Ramos (cell line): ENCODE measurements around the gene TSPAN3.

ENCODE experiments used
- in situ Hi-C: fragments of 300-500 bp; cut with MboI; formaldehyde crosslinking; loops from one replicate; pipeline ENCODE4 v1.14.3; 2022; ENCODE audit warnings: low sequenced_read_pairs; ENCODE audit not compliant: unreplicated experiment

TSPAN3 gene

DNA sequence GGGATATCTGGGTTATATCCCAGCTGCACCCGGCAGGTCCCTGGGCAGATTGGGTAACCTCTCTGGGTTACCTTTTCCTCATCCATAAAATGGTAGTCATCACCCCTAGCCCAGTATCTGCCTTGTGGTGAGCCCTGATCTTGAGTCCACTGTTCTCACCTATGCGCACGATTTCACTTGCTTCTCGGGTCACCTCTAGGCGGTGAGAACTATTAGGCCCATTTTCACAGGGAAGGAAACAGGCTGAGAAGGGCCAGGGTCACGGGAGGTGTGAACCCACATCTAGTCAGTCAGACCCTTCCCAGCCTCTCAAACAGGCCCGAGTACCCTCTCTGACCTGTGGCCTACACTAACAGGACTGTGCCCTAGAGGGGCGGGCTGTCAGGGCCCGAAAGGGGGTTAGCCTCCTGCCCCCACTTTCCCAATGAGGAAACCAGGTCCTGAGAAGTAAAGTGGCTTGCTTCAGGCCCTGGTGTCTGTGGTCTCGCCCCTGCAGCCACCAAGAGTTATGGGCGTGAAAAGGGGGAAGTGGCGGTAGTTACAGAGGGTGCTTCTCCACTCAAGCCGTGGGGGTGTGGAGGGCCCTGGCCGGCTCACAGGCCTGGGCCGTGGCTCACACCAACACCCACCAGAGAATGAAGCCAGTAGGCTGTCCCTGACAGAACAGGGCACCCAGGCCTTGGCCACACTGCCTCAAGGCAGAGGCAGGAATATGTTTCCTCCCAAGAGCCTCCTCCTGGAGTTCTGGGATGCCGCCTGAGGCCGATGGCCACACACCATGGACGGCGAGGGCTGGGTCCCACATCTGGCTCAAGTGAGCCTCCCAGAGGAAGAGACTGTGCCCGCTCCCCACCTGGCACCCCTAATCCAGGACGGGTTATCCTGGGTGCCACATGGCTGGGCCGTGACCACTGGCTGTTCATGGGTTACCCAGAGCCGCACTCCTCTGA lies 56.5 kb downstream of the TSPAN3 start:
- in situ Hi-C loops = no loop called here

DNA sequence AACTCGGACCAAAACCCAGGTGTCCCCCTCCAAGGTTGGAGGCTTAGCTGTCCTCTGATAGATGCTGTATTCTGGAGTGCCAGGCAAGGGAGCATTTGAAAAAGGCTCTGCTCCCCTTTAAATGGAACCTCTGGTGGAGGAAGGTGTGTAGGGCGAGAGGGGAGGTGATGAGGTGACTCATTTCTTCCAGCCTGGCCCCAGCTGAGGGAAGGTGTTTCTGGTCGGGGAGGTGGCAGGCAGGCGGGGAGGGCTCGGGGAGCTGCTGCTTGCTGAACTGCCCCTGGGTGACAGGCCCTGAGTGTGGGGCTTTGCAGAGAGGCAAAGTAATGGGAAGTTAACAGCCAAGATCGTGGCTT lies 57.2 kb downstream of the TSPAN3 start:
- in situ Hi-C loops = no loop called here

DNA sequence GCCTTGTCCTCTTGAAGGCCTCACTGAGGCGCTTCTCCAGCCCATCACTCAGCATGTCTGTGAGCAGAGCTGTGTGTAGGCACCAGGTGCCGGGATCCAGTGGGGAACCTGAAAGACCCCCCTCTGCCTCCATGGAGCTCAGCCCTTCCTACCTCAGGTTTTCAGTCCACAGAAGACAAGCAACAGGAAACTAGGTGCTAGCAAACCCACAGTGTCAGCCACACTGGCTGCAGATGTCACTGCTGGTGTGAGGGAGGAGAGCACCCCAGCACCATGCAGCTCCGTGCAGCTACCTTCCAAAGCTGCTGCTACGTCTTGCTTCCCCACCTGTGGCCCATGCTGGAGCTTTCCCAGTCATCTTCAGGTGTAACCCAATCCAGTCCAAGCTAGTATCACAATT lies 58.0 kb downstream of the TSPAN3 start:
- in situ Hi-C loops = no loop called here

DNA sequence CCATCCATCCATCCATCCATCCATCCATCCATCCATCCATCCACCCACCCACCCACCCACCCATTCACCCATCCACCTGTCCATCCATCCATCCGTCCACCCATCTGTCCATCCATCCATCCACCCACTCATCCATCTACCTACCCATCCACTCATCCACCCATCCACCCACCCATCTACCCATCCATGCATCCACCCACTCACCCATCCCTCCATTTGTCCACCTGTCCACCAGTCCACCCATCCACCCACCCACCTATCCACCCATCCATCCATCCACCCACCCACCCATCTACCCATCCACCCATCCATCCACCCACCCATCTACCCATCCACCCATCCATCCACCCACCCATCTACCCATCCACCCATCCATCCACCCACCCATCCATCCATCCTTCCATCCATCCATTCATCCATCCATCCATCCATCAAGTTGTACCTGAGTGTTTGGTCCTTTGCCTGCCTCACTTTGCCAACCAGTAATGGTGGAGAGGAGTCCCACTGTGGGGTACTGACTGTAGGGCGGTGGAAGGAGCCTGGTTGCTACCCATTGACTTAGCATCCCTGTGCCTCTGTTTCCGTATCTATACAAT lies 58.7 kb downstream of the TSPAN3 start:
- in situ Hi-C loops = no loop called here

DNA sequence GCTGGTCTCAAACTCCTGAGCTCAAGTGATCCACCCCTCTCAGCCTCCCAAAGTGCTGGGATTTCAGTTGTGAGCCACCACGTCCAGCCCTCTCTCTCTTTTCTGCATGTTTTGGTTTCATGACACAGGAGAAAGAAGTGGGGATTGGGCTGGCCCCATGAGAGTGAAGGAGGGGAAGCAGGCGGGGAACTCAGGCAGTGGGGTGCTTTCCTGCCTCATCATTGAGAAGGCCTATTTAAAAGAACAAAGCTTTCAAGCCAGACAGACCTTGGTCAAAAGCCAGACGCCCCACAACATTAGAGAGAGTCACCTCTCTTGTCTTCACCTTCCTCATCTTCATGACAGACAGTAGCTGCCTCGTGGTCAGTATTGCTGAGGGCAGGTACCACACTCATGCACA lies 60.1 kb downstream of the TSPAN3 start:
- in situ Hi-C loops = no loop called here

DNA sequence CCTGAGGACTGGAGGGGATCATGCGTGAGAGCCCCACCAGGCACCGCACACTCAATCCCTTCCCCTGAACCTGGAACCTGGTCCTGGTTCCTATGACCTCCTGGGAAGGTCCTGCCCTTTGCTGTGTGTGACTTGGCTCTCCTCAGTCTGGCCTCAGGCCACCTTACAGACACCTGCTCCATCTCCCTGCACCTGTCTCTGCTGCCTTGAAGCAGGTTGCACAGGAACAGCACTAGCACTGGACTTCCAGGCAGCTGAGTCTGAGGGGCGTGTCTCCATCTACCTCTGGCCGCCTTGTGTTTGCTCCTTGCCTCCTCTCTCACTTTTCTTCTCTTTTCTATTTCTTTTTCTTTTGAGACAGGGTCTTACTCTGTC lies 60.6 kb downstream of the TSPAN3 start:
- in situ Hi-C loops = no loop called here

DNA sequence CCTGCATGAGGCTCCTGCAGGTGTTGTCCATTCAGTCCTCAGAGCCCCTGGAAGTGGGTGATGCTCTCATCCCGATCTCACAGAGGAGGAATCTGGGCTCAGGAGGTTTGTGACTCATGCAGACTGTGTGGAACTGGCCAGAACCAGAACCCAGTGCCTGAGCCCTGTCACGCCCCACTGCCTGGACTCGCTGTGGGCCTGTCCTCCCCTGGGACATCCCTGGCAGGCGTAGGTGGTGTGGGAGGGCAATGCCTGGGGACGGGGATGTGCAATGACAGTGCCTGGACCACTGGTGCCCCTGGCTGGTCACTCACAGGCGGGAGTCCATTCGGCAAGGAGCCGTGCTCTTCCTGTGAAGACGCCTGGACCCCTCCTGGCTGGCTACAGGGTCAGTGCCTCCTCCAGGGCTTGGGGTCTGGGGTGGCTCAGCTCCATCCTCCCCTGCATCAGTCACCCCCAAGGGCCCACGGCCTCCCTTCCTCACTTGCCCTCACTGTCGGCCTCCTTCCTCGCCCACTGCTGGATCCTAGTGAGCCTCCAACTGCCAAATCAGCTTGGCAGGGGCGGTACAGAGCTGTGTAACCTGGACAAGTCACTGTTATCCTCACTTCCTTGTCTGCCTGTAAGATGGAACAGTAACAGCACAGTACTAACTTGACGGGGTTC lies 61.1 kb downstream of the TSPAN3 start:
- in situ Hi-C loops = no loop called here

DNA sequence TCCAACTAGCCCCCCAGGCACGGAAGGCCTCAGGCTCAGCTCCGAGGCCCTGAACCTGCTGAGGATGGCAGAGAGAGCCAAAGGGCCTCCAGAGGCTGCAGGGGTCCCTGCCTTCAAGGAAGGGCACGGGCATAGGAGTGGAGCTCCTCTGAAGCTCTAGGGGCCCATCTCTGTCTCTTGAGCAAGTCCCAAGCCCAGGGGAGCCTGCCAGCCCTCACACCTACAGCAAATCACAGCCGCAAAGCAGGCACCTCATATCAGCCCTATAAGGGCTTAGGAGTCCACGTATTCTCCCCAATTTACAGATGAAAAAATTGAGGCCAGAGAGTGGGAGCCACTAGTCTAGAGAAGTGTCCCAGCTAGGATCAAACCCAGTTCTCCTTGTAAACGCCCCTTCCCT lies 61.7 kb downstream of the TSPAN3 start:
- in situ Hi-C loops = no loop called here

DNA sequence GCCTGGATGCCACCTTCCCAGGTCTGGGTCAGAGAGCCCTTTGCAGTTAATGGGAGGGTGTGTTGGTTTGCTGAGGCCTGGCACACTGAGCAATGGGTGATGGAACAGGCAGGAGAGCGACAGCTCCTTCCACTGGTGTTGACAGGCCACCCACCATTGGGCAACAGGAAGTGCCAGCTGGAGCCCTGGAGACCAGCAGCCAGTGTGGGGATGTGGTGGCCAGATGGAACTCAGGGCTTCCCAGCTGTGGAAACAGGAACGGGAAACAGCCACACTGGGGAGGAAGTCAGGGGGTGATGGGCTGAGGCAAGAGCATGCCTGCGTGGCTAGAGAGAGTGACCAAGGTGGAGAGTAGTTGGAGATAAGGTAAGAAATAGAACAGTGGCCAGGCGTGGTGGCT lies 66.7 kb downstream of the TSPAN3 start:
- in situ Hi-C loops = no loop called here

DNA sequence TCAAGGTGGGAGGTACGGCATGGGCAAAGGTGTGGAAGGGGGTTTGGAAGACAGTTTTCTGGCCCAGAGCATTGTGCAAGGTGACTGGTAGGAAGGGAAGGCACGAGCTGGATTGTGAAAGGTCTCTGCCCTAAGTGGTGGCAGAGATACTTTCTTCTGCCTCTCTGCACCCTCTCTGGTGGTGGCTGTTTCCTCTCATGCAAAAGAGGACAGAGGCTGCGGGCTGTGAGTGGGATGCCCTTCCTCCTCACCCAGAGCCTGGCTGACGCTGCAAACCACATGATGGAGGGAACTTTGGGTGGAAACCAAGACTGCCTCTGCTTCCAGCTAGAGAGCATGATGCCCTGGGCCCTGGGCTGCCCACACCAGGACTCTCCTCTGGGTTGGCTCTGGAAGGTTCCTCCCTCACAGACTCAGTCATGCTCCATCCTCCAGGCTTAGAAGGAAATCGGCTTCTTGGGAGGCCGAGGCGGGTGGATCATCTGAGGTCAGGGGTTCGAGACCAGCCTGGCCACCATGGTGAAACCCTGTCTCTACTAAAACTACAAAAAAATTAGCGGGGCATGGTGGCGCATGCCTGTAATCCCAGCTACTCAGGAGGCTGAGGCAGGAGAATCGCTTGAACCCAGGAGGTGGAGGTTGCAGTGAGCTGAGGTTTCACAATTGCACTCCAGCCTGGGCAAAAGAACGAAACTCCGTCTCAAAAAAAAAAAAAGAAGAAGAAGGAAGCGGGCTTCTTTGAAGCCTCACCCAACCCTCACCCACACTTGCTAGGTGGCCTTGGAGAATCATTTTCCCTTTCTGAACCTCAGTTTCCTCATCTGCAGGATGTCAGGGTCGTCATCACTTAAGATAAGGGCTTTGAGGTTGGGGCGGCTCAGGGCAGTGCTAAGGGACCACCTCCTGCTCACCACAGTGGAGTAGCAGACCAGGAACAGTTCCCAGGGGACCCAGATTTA lies 67.7 kb downstream of the TSPAN3 start:
- in situ Hi-C loops = no loop called here

DNA sequence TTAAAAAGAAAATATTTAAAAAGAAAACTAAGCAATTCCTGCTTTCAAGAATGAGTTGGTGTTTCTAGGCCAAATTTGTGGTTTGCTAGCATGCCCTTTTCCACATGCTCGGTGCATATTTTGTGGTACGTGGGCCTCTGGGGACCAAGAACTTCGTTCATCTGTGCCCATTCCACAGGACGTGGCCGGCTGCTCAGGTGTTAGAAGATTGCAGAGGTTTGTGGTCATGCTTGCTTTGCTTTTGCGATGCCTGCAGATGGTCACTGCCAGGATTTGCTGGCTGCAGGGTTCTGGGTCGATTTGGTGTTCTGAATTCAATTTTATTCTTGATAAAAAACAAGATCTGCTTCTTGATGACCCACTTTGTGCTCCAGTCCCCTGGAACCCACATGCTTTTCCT lies 68.5 kb downstream of the TSPAN3 start:
- in situ Hi-C loops = no loop called here

DNA sequence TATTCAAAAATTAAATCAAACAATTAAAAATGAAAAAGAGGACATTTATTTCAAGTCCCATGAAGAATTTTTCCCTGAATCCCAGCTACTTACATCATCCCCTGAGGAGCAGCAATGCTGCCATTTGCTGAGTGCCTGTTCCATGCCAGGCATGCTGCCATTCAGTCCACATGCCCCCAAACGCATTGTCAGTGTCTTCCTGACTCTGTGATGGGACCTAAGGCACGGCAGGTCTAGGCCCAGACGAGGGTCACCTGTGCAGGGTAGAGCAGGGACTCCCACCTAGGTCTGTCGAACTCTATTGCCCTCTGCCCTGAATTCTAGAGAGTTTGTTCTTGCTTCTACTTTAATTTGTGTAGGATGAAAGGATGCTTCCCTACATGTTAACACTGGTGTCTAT lies 68.9 kb downstream of the TSPAN3 start:
- in situ Hi-C loops = no loop called here

DNA sequence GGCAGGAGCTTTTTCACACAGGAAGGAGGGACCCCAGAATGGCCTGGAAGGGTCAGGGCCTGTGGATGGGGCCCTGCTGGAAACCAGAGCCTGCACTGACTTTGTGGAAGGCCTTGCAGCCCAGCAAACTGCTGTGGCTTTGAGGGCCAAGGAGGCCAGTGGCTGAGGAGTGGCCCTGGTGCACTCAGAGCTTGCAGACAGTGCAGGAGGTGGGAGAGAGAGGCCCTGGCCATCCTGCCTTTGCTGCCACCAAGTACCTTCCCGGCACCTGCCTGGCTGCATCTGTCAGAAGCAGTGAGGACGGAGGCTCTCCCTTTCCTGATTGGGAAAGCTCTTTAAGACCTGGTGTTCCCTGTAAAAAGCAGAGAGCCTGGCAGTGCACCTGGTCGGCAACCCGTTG lies 69.6 kb downstream of the TSPAN3 start:
- in situ Hi-C loops = no loop called here

DNA sequence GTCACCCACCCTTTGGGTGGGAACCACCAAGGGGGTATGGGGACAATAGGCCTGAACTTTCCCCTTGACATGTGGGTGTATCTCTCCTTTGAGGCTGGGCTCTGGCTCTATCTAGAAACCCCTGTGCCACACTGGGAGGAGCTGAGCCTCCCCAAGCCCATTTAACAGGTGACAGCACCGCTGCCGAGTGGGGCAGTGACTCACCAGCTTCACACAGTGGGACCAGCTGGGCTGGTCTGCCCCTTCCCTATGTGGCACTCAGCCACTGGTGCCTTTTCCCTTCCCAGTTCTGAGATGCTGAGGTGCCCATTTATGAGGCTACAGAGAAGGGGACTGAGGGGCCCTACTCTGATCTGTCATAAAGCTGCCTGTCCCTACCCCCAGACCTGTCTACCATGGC lies 70.9 kb downstream of the TSPAN3 start:
- in situ Hi-C loops = no loop called here

DNA sequence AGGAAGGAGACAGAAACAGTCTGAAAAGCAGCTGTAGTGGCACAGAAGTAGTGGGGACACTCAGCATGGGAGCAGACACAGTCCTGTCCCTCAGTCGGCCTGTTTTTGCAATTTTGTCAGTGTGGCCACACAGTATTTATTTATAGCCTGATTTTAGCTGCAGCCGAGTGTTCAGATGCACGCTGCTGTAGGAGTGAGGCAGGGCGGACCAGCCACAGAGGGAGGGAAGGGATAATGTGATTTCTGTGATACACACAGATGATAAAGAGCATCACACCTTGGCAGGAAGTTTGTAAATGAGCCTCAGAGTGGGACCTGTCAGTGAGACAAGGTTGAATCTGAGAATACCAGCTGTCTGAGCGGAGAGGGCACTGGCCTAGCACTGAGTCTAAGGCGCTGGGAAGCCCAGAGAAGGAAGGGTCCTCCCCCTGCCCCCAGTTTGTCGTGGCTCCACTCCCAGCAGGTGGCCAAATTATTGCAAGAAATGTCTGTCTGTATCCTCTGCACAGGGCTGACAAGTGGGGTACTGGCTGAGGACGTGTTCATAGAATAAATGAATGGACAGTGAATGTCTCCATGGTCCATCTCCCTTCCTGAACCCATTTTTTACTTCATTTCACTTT lies 72.1 kb downstream of the TSPAN3 start:
- in situ Hi-C loops = no loop called here

DNA sequence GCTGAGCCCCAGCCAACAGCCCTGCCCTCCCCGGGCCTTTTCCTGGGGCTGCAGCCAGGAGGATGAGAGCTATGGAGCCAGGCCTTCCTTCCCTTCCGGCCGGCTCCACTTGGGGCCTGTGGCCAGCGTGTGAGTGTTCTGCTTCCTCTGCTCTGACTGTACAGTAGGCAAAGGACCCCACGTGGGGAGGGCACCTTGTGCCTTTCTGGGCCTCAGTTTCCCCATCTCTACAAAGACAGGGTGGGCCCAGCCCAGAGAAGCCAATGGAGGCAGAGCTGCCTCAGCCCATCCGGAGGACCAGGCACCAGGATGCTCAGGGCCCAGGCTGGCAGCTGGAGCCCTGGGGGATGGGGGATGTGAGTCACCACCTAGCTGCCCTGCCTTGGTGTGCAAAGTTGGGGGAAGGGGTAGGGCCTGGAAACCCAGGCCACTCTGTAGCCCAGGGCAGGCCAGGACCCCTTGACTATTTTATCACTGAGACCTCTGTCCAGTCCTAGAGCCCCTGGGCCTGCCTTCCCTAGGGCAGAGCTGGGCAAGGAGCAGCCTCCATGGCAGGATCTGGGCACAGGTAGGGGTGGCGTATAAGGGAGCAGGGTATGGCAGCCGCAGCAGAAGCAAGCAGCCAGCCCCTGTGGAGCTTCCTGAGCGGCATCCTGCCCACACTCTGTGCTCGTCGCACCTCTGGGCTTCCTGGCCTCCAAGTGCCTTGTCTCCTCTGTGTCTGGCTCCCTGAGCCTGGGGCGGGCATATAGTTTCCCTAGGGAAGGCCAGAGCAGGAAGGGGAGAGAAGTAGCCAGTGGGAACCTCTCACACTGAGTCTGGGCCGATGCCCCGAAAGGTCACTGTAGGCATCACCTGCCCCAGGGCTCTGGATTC lies 74.1 kb downstream of the TSPAN3 start:
- in situ Hi-C loops = no loop called here

DNA sequence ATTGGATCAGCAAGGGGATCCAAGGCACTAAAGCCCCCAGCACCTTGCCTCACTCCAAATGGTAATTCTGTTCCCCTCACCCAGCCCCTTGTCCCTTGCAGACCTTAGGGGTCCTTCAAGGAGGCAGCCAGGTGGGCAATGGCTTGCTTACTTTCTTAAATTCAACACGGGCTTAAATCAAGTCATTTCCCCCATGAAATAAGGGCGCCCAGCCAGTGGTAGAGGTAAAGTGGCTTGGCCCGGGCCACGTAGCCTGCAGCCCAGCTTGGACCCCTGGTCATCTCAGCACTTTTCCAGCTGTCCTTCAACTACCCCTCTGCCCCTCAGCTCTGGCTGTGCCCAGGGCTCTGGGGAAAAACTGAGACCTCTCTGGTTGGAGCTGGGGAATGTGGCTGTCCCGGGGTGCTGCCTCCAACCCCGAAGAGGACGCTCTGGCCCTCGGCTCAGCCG lies 74.8 kb downstream of the TSPAN3 start:
- in situ Hi-C loops = no loop called here

DNA sequence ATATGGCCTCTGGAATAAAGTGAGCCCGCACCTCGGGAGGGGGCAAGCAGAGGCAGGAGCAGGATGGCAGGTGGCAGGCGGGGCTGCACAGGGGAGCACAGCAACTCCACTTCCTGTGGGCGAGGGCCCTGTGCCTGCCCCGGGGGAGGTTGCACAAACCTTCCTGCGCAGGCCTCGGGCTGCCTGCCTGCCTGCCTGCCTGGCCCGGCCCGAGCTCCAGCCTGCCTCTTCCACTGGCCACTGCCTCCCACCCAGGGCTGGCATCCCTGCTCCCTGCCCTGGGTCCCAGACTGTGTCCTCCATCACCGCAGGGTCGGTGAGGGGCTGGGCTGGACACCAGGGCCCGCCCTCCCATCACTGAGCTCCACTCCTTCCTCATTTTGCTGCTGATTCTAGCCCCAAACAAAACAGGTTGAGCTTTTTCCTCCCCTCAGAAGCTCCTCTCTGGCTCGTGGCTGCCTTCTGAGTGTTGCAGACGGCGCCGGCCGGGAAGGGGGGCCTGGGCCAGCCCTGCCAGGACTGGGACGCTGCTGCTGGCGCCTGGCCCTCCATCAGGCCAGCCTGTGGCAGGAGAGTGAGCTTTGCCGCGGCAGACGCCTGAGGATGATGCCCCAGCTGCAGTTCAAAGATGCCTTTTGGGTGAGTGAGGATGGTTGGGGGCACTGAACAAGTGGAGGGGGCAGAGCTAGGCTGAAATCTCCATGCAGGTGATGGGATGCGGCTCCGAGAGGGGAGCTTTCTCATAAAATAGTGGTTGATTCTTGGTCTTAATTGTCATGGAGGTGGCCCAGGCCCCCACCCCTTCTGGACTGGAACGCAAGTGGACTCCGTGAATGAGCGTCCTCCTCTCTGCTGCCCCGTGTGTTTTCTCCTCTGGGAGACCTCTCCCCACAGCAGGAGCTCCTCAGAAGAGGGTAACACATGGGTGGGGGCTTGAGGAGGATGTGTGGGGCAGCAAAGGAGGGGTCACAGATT lies 75.7 kb downstream of the TSPAN3 start, which contains the start of gene PSTPIP1:
Gene PSTPIP1, plus strand, starts transcription at position 156 of the 975 bp plus-strand sequence. Its CDS starts 448 bp downstream, at position 604.
- in situ Hi-C loops = no loop called here
